GM19455 (cell line): ENCODE results near the gene TBC1D22A.

Experiments
- ATAC-seq: cut with Tn5 transposase; IDR thresholded peaks from one replicate; pipeline ENCODE4 v1.9.1; 2021; ENCODE audit not compliant: unreplicated experiment

Gene TBC1D22A

DNA sequence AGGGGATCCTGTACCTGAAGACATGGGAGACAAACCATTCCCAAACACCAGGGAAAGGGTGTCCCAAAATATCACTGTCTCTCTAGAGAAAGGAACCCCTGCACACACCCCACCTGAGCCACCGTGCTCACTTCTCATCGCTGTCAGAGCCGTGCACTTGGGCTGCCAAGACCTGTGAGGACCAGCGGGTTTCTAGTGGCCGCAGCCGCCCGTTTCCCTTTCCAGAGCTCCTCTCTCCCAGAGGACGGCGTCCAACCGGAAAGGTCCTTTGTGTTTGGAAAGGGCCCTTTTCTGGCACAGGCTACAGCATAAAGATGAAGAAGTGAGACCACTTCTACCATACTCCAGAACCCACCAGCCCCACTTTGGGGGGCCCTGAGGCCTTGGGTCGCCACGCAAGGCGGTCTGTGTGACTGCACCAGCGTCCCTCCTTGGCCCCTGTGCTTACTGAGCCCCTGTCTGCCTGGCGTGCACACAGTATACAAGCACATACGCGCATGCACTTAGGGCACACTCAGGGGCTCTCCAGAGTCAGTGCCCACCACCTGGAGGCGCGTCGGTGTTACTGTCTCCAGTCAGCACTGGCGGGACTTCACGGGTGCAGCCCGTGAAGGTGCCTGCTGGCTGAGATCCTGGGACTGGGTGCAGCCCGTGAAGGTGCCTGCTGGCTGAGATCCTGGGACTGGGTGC lies 381.8 kb downstream of the TBC1D22A start:
- no peak for ATAC-seq

DNA sequence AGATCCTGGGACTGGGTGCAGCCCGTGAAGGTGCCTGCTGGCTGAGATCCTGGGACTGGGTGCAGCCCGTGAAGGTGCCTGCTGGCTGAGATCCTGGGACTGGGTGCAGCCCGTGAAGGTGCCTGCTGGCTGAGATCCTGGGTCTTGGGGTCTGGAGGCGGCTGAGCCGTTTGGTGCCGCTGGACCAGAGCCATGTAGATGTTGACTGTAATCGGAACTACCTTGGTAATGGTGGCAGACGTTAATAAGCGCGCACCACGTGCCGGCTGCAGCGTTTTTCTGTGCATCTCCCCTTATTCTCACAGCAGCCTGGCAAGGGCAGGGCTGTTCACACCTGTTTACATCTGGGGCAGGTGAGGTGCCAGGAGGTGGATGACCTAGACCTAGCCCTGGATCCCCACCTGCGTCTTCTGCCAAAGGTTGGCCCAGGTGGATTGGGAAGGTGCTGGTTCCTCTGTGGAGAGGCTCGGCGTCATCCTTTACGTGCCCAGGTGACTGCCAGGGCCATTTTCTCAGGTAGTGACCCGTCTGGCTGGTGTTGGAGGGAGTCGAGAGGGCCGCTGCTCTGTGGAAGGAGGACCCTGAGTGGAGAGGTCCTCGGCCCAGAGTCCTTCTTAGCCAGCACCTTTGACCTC lies 382.5 kb downstream of the TBC1D22A start:
- ATAC-seq, result no peak

DNA sequence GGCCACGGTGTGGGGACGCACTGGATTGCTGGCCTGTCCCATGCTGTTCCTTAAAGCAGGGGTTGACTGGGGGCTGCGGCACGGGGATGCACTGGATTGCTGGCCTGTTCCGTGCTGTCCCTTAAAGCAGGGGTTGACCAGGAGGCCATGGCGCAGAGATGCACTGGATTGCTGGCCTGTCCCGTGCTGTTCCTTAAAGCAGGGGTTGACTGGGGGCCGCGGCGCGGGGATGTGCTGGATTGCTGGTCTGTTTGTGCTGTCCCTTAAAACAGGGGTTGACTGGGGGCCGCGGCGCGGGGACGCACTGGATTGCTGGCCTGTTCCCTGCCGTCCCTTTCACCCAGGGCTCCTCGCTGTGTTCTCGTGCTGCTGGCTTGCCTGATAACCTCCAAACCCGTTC lies 383.4 kb downstream of the TBC1D22A start:
- ATAC-seq, result no peak

DNA sequence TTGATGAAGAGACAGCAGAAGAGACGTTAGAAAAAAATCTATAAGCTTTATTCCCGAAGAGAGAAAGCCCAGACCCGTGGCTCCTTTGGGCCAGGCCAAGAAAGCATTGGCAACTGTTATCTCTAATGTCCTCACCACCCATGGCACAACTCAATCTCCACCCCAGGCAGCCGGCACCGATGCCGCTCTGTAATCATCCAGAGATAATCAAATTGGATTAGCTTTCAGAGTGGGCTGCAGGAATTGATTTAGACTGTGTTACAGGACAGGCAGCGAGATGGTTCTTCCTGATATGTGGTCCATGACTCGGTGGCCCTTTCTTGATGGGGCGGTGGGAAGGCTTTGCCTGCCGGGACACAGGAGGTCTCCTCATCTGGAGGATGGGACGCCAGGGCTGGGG lies 383.9 kb downstream of the TBC1D22A start:
- ATAC-seq, result no peak

DNA sequence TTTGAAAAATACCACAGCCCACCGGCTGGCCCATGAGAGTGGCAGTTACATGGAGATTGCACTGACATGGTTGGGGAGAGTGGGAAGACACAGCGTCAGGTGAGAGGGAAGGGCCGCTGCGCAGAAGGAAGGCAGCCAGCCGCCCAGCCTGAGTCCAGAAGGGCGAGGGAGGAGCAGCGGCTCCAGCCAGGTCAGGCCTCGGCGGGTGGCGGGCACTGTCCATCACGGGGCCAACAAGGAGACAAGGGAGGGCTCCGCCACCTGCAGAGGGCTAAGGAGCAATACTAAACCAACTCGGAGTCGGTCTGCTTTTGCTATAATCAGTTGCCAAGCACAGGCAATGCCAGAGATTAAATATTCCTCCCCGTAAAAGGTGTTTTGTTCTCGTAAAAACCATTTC lies 384.5 kb downstream of the TBC1D22A start:
- ATAC-seq, result no peak

DNA sequence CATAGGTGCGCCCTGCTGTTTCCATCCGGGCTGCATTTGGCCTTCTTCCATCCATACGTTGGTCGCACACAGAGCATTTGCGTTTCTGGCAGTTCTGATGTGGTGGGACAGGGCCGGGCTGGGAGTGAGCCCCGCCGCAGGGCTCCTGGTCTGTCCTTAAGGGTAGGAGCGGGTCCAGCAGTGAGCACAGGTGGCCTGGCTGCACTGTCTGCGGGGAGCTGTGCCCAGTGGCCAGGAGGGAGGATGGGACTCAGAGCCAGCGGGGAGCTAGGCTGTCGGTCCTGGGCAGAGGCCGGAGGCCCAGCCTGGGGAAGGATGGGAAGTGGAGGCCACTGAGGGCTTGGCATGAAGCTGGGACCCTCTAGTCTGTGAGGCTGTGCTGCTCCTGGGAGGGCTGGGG lies 385.1 kb downstream of the TBC1D22A start:
- ATAC-seq, result no peak

DNA sequence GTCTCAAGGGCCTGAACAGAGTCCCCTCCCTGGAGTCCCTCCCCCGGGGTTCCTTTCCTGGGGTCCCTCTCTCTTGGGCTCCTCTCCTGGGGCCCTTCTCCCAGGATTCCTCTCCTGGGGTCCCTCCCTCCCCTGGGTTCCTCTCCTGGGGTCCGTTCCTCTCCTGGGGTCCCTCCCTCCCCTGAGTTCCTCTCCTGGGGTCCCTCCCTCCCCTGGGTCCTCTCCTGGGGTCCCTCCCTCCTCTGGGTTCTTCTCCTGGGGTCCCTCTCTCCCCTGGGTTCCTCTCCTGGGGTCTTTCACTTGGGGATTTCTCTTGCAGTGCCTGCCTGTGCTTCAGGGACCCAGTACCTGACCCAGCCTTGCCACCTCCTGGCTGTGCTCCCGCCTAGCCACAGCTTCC lies 386.1 kb downstream of the TBC1D22A start:
- no peak for ATAC-seq

DNA sequence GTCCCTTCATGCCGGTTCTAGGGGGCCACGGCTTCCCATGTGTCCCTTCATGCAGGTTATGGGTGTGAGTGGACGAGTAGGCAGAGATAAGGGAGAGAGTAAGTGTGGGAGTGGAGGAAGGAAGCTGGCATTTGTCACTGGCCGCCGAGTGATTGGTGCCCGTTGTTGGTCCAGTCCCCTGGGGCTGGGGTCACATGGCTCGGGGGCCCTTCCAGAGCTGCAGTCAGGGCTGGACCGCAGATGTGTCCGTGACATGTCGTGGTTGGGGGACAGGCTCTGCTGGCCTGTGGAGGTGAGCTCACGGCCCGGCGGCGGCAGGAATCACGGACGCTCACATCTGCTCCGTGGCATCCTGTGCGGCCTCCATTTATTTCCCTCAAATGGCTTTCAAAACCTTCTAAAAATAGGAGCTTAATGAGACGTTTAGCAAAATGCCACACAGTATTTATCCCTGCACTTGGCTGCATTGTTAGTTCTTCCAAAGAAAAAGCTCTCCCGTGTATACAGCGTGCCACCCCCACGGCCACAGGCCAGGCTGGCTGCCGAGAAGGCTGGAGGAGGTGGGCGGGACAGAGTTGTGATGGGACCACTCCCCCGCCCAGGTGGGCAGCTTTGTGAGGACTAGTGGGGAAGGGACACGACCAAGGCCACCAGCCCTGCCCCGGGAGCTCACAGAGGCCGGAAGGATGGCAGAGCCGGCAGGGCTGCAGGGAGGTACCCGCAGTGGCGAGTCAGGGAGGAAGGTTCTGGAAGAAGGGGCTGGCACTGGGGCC lies 386.7 kb downstream of the TBC1D22A start:
- no peak for ATAC-seq

DNA sequence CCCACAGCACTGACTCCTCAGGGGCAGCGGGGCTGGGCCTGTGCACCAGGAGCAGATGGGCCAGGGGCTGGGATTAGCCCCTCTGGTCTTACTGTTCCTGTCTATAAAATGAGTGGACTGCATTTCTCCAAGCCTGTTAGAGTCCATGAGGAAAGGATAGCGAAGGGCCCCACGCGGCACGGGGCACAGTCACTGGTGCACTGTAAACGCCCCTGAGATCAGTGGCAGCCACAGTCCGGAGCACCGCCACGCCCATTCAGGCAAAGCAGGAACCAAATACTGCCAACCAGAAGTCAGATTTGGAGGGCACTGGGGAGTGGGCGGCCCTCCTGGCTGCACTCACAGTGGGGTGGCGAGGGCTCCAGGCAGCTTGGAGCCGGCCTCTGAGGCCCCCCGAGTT lies 387.5 kb downstream of the TBC1D22A start:
- no peak for ATAC-seq

DNA sequence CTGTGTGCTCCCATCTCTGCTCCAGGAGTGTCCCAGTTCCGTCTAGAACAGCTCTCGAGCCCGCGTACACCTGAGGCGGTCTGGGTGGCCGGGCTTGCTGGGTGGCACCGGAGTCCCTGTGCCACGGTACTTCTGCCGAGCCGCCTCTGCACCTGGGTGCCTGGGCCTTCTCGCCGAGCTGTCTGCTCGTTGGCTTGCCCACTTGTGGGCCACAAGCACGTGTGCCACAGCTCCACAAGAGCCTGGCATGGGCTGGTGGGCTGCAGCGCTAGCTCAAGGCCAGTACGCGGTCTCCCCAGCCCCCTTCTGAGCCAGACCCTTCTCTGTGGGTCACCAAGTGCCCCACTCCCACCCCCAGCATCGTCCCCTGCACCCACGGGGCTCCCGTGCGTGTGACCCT lies 388.0 kb downstream of the TBC1D22A start:
- no peak for ATAC-seq

DNA sequence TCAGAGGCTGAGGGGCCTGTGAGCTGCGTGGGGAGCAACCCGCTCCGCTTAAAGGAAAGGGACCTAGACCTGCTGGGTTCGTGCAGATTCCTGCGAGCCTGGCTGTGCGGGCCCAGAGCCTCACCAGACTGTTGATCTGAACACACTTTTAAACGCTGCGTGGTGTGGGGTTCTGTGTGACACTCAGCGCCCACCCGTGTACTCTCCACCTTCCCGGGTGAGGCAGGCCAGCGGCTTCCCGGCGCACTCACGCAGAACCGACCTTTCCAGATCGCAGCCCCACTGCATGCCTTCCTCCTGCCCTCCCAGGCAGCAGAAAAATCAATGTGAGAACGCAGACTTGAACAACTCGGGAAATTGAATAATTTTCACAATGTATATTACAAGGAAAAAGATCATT lies 388.6 kb downstream of the TBC1D22A start:
- ATAC-seq, result no peak

DNA sequence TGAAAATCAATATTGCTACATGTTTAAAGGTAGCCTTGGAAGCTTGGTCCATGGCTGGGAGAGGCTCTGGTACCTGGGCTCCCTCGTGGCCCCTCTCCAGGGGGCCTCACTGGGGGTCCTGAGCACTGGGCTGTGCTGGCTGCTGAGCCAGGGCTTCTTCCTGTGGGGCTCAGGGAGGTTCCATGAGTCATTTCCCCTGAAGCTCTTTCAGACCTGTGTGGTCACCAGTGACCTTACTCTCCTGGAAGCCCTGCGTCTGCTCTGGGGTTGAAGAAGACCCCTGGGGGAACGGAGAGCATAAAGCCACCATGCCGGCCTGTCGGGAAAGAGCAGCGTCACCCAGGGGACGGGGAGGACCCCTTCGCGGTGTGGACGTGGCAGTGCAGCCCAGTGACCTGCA lies 389.0 kb downstream of the TBC1D22A start:
- no peak for ATAC-seq

DNA sequence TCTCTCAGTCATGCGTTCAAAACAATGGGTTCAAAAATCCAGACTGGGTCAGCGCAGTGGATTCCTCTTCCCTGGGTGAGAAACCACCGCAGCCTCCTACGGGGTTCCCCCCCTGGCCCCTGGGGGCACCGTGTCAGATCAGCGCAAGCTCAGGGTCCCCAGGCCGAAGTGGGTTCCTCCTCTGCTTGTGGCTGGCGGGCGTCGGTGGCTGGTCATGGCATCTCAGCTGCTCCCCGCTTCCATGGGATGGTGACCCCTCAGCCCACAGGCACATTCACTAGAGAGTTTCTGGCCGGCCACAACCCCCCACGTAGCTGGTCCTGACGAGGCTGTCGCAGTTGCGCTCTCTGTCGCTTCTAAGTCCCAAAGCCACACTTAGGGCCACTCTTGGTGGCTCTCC lies 389.8 kb downstream of the TBC1D22A start:
- ATAC-seq, result no peak

DNA sequence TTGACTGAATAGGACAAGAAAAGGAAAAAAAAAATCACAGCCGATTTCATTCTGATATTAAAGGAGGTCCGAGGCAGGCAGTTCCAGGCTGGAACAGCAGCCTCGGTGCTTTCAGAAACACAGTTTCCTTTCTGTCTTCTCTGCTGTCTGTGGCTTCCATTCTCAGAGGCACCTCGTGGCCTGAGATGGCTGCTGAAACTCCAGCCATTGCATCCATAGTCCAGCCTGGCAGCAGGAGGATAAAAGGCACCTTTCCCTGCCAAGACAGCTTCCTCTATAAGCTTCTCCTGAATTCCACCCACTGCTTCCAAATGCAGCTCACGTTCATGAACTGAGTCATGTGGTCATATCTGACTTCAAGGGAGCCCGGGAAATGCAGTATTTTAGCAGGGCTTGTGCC lies 390.5 kb downstream of the TBC1D22A start:
- ATAC-seq, result no peak

DNA sequence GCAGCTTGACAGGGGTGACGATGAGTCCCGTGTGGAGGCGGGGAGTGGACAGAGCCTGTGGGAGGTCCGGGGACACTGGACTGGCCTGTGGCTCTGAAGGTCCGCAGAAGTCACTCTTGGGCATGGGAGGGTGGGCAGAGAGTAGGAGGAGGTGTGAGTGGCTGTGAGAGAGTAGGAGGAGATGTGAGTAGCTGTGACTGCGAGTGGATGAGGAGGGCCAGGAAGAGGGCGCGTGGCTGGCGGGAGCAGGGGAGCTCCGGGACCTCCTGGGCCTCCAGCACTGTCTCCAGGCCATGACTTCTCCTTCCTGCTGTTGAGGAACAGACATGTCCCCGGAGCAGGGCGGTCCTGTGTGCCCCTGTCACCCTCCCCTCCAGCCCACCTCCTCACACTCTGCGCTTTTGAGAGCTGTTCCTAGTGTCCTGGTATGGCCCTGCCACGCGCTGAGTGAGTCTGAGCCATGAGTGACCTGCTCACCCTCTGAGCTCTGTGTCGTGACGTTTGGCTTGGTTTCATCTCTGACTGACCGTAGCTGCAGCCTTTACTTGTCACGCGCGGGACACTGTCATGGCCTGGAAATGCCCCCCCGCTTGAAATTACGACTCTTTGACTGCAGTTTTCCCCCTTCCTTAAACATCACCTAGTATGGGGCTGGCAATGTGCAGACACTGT lies 391.5 kb downstream of the TBC1D22A start:
- ATAC-seq, result no peak

DNA sequence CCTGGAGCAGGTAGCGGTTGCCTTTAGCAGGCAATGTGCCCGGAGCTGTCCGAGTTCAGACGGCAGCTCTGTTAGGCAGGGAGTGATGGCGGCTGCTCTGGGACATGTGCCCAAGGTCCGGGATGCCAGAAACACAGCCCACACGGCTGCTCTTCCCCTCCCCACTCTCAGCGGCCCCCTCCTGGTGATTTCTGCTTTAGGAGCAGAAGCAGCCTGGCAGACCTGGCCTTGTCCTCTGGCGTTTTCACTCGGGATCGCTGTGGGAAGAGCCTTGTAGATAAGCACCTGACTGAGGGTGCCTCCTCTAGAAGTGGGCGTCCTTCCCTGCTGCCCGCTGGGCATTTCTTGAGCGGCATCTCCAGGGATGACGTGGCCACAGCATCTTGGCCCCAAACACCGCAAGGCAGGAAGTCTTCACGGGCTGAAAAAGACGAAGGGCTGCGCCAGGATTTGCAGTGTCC lies 392.2 kb downstream of the TBC1D22A start:
- ATAC-seq, result no peak

DNA sequence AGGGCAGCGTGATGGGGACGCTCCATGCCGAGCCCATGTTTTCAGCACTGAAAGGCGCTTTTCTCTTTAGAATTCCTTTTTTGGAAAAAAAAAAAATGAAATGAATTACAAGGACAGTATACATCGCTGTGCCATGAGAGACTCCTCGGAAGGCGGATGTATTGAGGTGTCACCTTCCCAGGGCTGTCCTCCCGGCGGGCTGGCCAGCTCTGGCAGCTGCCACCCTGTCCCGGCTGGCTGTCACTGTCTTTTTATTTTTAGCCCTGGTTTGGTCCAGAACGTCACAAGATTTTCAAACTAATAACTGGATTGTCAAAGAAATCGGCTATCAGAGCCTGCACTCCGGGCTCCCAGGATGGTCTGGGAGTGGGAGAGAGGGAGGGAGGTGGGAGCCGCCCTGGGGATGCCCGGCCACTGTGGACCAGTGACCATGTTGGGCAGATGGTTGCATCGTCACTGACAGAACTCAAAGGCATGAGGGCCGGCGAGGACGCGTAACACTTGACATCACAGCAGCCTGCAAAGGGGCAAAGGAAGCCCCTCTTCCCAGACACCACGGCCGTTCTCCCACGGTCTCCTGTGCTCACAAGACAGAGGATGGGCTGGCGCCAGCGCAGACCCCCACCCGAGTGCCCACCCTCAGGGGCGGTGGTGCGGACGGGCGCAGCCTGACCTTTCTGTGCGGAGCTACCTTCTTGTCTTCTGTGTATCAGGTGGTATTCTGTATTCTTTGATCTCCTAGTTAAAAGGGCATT lies 392.9 kb downstream of the TBC1D22A start:
- no peak for ATAC-seq

DNA sequence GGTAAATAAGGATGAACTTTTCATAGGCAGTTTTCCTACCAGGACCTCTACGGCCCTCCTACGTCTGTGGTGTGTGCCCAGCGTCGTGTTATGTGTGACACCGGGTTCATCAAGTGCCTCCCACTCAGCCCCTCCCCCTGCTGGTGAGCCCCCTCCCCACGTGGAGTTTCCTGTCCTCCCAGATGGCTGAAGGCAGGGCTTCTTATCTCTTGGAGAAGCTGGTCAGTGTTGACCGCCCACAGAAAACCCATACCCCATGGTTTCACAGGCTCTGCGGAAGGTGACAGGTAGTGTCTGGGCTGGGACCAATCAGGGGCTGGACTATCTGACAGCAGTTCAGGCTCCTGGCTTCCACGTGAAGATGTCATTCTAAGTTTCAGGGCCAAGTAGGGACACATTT lies 393.5 kb downstream of the TBC1D22A start:
- ATAC-seq, result no peak

DNA sequence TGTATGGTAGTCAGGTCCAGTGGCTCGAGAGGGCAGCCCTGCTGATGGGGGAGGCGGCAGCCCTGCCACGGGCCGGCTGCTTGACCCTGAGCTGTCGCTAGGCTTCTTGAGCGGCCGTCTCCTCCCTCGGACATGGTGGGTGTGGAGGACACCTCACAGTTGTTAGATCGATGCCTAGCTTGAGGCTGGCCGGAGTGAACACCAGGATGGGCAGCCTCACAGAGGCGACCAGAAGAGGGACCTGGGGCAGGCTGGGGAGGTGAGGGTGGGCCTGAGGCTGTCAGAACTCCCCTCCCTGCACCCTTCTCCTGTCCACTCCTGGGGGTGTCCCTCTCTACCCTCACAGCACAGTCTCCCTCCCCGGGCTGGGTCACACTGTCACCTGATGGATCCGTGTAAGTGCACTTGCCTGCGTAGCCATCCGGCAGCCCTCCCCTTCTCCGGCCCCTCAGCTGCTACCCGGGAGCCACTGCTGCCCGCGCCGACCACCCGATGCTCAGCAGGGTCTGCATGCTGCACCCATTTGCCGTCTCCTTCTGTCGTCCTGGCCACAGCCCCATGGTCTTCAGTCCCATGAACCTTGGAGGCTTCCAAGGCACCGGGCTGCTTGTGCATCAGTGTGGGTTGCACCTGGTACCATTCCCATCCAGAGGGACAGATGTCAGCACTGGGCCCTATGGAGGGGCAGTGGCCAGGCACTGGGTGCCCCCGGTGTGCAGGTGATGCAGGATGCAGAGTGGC lies 394.1 kb downstream of the TBC1D22A start:
- ATAC-seq, result no peak

DNA sequence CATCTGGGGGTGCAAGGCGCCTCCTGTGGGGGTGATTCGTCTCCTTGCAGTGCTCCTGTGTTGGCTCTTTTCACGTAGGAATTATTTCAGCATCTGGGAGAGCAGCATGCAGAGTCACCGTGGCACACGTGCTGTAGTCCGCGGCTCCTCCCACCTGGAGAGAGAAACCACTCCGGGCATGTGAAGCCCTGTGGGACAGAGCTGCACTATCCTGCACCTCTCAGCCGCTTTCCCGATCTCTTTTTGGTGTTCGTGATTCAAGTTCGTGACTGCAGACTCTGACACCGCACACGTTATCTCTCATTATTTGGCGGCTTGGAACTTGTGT lies 394.6 kb downstream of the TBC1D22A start:
- no peak for ATAC-seq
